Measurements from ENCODE around the gene FAM83F. TPM values are rescaled to one million over a fixed set of nuclear protein-coding genes. Genes with fewer than 3 reads are reported as not detected.
"Not testable (repeated sequence)": the region's sequence is repeated elsewhere in the genome, so short reads cannot be mapped to it uniquely, and the experiment has no call there.

FAM83F gene
- total RNA-seq, 4 donors from 2014 or later, result 32.4 to 52.9 (median 41.2) TPM

DNA sequence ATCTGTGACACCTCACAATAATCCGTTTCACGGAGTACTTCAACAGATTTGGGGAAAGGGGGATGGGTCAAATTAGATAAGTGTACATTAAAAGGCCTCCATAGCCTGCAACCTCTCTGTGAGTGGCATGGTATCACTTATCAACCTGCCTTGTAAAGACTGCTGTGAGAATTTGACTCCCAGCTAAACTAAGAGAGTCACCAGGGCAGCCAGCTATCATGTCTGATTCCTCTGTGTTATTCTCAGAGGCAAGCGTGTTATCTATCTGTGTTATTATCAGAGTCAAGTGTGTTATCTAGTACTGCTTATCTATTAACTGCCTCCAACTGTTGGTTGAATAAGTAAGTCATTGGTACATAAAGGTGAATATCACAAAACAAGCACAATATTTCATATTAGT is 4.1 kb upstream of the FAM83F start:
- TF ChIP-seq POLR2A (IDR thresholded peaks at IDR 0.05), result no peak
- TF ChIP-seq, protein P1, sequence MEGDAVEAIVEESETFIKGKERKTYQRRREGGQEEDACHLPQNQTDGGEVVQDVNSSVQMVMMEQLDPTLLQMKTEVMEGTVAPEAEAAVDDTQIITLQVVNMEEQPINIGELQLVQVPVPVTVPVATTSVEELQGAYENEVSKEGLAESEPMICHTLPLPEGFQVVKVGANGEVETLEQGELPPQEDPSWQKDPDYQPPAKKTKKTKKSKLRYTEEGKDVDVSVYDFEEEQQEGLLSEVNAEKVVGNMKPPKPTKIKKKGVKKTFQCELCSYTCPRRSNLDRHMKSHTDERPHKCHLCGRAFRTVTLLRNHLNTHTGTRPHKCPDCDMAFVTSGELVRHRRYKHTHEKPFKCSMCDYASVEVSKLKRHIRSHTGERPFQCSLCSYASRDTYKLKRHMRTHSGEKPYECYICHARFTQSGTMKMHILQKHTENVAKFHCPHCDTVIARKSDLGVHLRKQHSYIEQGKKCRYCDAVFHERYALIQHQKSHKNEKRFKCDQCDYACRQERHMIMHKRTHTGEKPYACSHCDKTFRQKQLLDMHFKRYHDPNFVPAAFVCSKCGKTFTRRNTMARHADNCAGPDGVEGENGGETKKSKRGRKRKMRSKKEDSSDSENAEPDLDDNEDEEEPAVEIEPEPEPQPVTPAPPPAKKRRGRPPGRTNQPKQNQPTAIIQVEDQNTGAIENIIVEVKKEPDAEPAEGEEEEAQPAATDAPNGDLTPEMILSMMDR (IDR thresholded peaks at IDR 0.05), result no peak
- WGBS, 2 donors, result 85 to 92% methylated on average over 3 of the region's 3 CpGs

DNA sequence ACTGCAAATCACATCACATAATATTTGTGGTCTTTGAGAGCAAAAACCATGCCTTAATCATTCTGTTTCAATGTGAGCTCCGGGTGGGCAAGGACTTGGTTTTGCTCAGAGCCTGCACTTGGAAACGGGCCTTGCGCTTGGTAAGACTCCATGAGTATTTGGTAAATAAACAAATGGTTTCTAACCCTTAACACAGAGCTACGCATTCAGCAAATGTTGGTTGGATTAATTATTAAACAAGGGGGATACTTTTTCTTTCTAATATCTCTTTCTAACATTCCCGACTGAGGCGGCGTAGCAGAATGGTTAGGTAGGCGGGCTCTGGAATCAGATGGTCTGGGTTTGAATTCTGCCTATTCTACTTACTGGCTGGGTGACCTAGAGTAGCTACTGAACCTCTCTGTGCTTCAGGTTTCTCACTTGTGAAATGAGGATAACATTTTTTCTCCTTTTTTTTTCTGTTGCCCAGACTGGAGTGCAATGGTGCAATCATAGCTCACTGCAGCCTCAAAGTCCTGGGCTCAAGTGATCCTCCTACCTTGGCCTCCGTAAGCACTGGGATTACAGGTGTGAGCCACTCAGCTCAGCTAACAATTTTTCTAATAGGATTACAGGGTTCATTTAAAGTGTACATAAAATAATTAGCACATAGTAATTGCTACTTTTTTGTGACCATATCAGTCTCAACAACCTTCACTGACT is 3.4 kb upstream of the FAM83F start:
- intact Hi-C loops (cut with DNase I; ENCODE audit: low total_unique reads), result no loop called here
- no peak for DNase-seq (ENCODE audit: low spot score in 2 of 2)
- no peak for TF ChIP-seq POLR2A (IDR thresholded peaks at IDR 0.05)
- TF ChIP-seq, protein P1 (IDR thresholded peaks at IDR 0.05), result no peak
- WGBS, 2 donors, result 96 to 97% methylated on average over 9 of the region's 9 CpGs
- H3K4me3 ChIP-seq (ENCODE audit: low read depth, poor library complexity, severe bottlenecking), result no peak overlapping the region

More for the DNA sequence above, 4.1 kb upstream of the FAM83F start:
- DNase-seq (ENCODE audit: low spot score in 2 of 2), result no peak
- intact Hi-C loops (cut with DNase I; ENCODE audit: low total_unique reads), result no loop called here
- H3K4me3 ChIP-seq (ENCODE audit: low read depth, poor library complexity, severe bottlenecking), result no peak overlapping the region

DNA sequence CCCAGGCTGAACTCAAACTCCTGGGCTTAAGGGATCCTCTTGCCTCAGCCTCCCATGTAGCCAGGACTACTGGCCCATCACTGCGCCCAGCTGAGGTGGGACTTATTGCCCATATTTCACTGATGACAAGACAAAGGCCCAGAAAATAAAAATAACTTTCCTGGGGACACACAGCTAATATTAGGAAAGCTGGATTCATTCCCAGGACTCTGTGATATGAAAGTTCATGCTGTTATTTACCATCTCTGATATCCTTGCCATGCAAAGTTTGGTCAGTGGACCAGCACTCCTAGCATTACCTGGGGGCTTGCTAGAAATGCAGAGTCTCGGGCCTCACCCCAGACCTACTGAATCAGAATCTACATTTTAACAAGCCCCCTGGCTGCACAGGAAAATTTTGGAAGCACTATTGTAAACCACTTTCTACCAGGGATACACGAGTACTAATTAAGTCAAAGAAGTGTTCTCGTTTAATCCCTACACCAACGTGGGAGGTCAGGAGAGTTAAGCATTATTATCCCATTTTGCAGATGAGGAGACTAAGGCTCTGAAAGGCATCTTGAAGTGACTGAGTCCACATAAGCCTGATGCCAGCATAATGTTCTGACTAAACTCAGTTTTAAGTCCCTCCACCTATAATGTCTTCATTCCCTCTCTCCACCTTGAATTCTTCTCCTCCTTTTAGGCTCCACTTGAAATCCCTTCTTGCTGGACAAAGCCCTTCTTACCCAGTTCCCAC is 2.5 kb upstream of the FAM83F start:
- H3K4me3 ChIP-seq (ENCODE audit: low read depth, poor library complexity, severe bottlenecking), result no peak overlapping the region
- 83 to 88% methylated on average over 5 of the region's 5 CpGs for WGBS, 2 donors
- TF ChIP-seq, protein P1 (IDR thresholded peaks at IDR 0.05), result no peak
- TF ChIP-seq POLR2A (IDR thresholded peaks at IDR 0.05), result no peak
- intact Hi-C loops (cut with DNase I; ENCODE audit: low total_unique reads), result no loop called here
- no peak for DNase-seq (ENCODE audit: low spot score in 2 of 2)

DNA sequence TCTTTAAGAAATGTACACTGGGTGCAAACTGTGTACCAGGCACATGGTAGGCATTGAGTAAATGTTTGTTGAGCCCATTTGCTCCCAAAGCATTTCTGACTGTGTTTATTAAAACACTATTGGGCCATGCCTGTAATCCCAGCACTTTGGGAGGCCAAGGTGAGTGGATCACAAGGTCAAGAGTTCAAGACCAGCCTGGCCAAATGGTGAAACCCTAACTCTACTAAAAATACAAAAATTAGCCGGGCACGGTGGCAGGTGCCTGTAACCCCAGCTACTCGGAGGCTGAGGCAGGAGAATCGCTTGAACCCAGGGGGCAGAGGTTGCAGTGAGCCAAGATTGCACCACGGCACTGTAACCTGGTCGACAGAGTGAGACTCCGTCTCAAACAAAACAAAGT is 1.9 kb upstream of the FAM83F start:
- DNase-seq (ENCODE audit: low spot score in 2 of 2); H3K4me3 ChIP-seq (ENCODE audit: low read depth, poor library complexity, severe bottlenecking); intact Hi-C loops (cut with DNase I; ENCODE audit: low total_unique reads): not testable (repeated sequence)
- WGBS, 2 donors, result 93 to 96% methylated on average over 7 of the region's 7 CpGs

DNA sequence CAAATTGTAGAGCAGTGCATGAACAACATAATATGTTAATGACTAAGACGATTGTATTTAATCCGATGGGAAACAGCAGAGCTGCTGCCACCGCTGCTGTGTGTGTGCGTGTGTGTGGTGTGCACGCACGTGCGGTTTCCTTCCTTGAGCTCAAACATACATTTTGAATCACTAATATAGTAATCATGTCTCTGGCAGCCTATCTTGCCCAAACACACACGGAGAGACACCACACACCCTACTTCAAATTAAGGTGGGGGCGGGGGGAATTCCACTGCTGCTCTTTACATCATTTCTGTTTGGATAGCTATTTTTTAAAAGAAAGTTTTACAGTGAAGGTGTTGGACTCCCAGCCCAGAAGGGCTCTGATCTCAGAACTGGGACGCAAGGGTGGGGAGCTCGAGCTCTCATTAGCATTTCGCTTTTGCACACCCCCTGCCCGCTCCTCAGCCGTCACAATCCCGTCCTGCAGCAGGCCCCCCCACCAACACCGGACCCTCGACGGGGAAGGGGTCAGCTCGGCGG is 651 bp upstream of the FAM83F start:
- TF ChIP-seq POLR2A (IDR thresholded peaks at IDR 0.05), result no peak
- TF ChIP-seq, protein P1 (IDR thresholded peaks at IDR 0.05), result no peak
- DNase-seq (ENCODE audit: low spot score in 2 of 2), result no peak
- no peak overlapping the region for H3K4me3 ChIP-seq (ENCODE audit: low read depth, poor library complexity, severe bottlenecking)
- 23 to 27% methylated on average over 15 to 20 of the region's 20 CpGs for WGBS, 2 donors
- intact Hi-C loops (cut with DNase I; ENCODE audit: low total_unique reads), result no loop called here
